ENCODE data around the gene CENPP.

- TF ChIP-seq, protein P1, sequence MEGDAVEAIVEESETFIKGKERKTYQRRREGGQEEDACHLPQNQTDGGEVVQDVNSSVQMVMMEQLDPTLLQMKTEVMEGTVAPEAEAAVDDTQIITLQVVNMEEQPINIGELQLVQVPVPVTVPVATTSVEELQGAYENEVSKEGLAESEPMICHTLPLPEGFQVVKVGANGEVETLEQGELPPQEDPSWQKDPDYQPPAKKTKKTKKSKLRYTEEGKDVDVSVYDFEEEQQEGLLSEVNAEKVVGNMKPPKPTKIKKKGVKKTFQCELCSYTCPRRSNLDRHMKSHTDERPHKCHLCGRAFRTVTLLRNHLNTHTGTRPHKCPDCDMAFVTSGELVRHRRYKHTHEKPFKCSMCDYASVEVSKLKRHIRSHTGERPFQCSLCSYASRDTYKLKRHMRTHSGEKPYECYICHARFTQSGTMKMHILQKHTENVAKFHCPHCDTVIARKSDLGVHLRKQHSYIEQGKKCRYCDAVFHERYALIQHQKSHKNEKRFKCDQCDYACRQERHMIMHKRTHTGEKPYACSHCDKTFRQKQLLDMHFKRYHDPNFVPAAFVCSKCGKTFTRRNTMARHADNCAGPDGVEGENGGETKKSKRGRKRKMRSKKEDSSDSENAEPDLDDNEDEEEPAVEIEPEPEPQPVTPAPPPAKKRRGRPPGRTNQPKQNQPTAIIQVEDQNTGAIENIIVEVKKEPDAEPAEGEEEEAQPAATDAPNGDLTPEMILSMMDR (IDR thresholded peaks at IDR 0.05) = no peak
- no peak for TF ChIP-seq POLR2A (IDR thresholded peaks at IDR 0.05)
Measured at GRCh38 chr9:92295240-92295790, 30.4 kb upstream of the CENPP start.

Measured in transverse colon (tissue), 3 donors.